A549 (cell line): ENCODE results near the gene PRRC2B. TPM values are rescaled to one million over a fixed set of nuclear protein-coding genes. Genes with fewer than 3 reads are reported as not detected.

ENCODE experiments used
- ATAC-seq, 2 experiments: fragments of 200-7000 bp in 1 of 2; fragments of >200 bp in 1 of 2; cut with Nextera tagmentation in 1 of 2; cut with Tn5 transposase in 1 of 2; 3 replicates each; pipeline versions ENCODE4 v1.8.0 to v1.9.1; 2018 to 2020; ENCODE audit warnings: mild to moderate bottlenecking in 1 of 2, moderate library complexity in 1 of 2
- CTCF ChIA-PET: fragments of 300-600 bp; sonication (Branson Sonifier 250); formaldehyde crosslinking; extraction: SDS; loops from one replicate; lab custom pipeline; 2021; ENCODE audit warnings: antibody characterized with exemption, inconsistent platforms; lab: Yijun Ruan, JAX
- POLR2A ChIA-PET: fragments of 350-600 bp; formaldehyde crosslinking; extraction: SDS; loops from one replicate; lab custom pipeline; 2021; ENCODE audit warnings: antibody characterized with exemption, inconsistent platforms; lab: Yijun Ruan, JAX
- DNase-seq, 2 experiments: peaks; one replicate each; pipeline versions ENCODE4 v3.0.0 to v3.0.0-alpha.2; 2011 to 2016; ENCODE audit warnings: low read depth in 1 of 2, low spot score in 1 of 2
- FAIRE-seq: peaks from 2 replicates; lab custom pipeline; 2011; peaks lifted over from hg19 to GRCh38; lab: Jason Lieb, UNC
- H3K27ac ChIP-seq, 2 experiments: fragments of >200 bp; sonication (Bioruptor Twin); formaldehyde crosslinking; 3 replicates each; pipeline ENCODE4 v1.5.1; 2016 to 2017
- H3K4me1 ChIP-seq: fragments of >200 bp; sonication (Bioruptor Twin); formaldehyde crosslinking; 3 replicates; pipeline ENCODE4 v1.6.1; 2016
- H3K4me2 ChIP-seq: fragments of >200 bp; sonication (Bioruptor Twin); formaldehyde crosslinking; 3 replicates; pipeline ENCODE4 v1.6.1; 2016
- H3K4me3 ChIP-seq: fragments of >200 bp; sonication (Bioruptor Twin); formaldehyde crosslinking; 3 replicates; pipeline ENCODE4 v1.5.1; 2016
- H3K9me3 ChIP-seq: fragments of >200 bp; sonication (Bioruptor Twin); formaldehyde crosslinking; 3 replicates; pipeline ENCODE4 v1.6.1; 2016
- BHLHE40 ChIP-seq: IDR thresholded peaks from 2 replicates; pipeline ENCODE4 v1.6.1; 2012; ENCODE audit warnings: low read depth, low read length, inconsistent platforms
- CEBPB ChIP-seq, 2 experiments: fragments of >200 bp in 1 of 2; sonication (Bioruptor Twin) in 1 of 2; formaldehyde crosslinking in 1 of 2; IDR thresholded peaks; 2 replicates each; pipeline ENCODE4 v1.6.1; 2012 to 2016
- CTCF ChIP-seq: fragments of >200 bp; sonication (Bioruptor Twin); formaldehyde crosslinking; IDR thresholded peaks from 3 replicates; pipeline ENCODE4 v1.5.1; 2016
- E2F6 ChIP-seq: IDR thresholded peaks from 2 replicates; pipeline ENCODE4 v1.6.1; 2012; ENCODE audit warnings: low read depth, borderline replicate concordance
- EHMT2 ChIP-seq: fragments of 200-600 bp; sonication (generic); IDR thresholded peaks from 2 replicates; pipeline ENCODE4 v1.6.1; 2016; ENCODE audit warnings: antibody characterized with exemption, low read depth, mild to moderate bottlenecking, moderate library complexity
- ELK1 ChIP-seq: fragments of 150-350 bp; IDR thresholded peaks from 2 replicates; pipeline ENCODE4 v1.6.1; 2014; ENCODE audit warnings: low read depth, mild to moderate bottlenecking, low read length
- FOSB ChIP-seq: fragments of 250-450 bp; sonication (Bioruptor Pico); IDR thresholded peaks from 2 replicates; pipeline ENCODE4 v1.5.0; 2020; ENCODE audit warnings: mild to moderate bottlenecking, moderate library complexity
- FOSL2 ChIP-seq, 2 experiments: fragments of 450-650 bp in 1 of 2; fragments of >200 bp in 1 of 2; sonication (Bioruptor Twin) in 1 of 2; formaldehyde crosslinking; IDR thresholded peaks; 2 replicates each; pipeline versions ENCODE4 v1.5.0 to v1.6.1; 2016 to 2020; ENCODE audit warnings: mild to moderate bottlenecking in 1 of 2, moderate library complexity in 1 of 2
- FOXS1 ChIP-seq: fragments of 250-450 bp; sonication (Bioruptor Pico); IDR thresholded peaks from 2 replicates; pipeline ENCODE4 v1.5.0; 2020; ENCODE audit warnings: mild to moderate bottlenecking, moderate library complexity
- HEYL ChIP-seq: fragments of 250-450 bp; sonication (Bioruptor Pico); IDR thresholded peaks from 2 replicates; pipeline ENCODE4 v1.8.0; 2021; ENCODE audit warnings: mild to moderate bottlenecking, moderate library complexity
- HMGXB4 ChIP-seq: fragments of 250-450 bp; sonication (Bioruptor Pico); IDR thresholded peaks from 2 replicates; pipeline ENCODE4 v1.5.0; 2021; ENCODE audit warnings: mild to moderate bottlenecking, moderate library complexity, borderline replicate concordance
- HOXB13 ChIP-seq: fragments of 250-450 bp; sonication (Bioruptor Pico); IDR thresholded peaks from 2 replicates; pipeline ENCODE4 v1.5.0; 2020; ENCODE audit warnings: low read depth, mild to moderate bottlenecking, moderate library complexity
- KDM1A ChIP-seq: fragments of 200-600 bp; sonication (generic); IDR thresholded peaks from 2 replicates; pipeline ENCODE4 v1.6.1; 2016; ENCODE audit warnings: low read depth, mild to moderate bottlenecking
- NPAS2 ChIP-seq: fragments of 250-450 bp; sonication (Bioruptor Pico); IDR thresholded peaks from 2 replicates; pipeline ENCODE4 v1.8.0; 2022; ENCODE audit warnings: mild to moderate bottlenecking, moderate library complexity, borderline replicate concordance
- PBX3 ChIP-seq: IDR thresholded peaks from 2 replicates; pipeline ENCODE4 v1.6.1; 2012
- POLR2AphosphoS2 ChIP-seq: conservative IDR thresholded peaks from 2 replicates; pipeline ENCODE4 v1.6.1; 2012; ENCODE audit warnings: low read length, improper control_type of control experiment, inconsistent platforms
- RAD21 ChIP-seq, 2 experiments: fragments of >200 bp in 1 of 2; sonication (Bioruptor Twin) in 1 of 2; formaldehyde crosslinking in 1 of 2; IDR thresholded peaks in 1 of 2; conservative IDR thresholded peaks in 1 of 2; 2 replicates in 1 of 2; 3 replicates in 1 of 2; pipeline ENCODE4 v1.6.1; 2012 to 2018; ENCODE audit warnings: inconsistent platforms in 1 of 2
- RCOR1 ChIP-seq: fragments of 150-350 bp; IDR thresholded peaks from 2 replicates; pipeline ENCODE4 v1.6.1; 2014; ENCODE audit warnings: antibody characterized with exemption, low read length, low read depth
- REST ChIP-seq: fragments of 200-600 bp; sonication (generic); IDR thresholded peaks from 2 replicates; pipeline ENCODE4 v1.6.1; 2016; ENCODE audit warnings: antibody characterized with exemption, mild to moderate bottlenecking, moderate library complexity
- RFX5 ChIP-seq: fragments of 450-650 bp; IDR thresholded peaks from 2 replicates; pipeline ENCODE4 v1.7.1; 2014; ENCODE audit warnings: antibody characterized with exemption, mild to moderate bottlenecking, moderate library complexity
- SREBF2 ChIP-seq: fragments of 450-650 bp; IDR thresholded peaks from 2 replicates; pipeline ENCODE4 v1.6.1; 2014; ENCODE audit warnings: mild to moderate bottlenecking, moderate library complexity
- TFCP2L1 ChIP-seq: fragments of 250-450 bp; sonication (Bioruptor Pico); IDR thresholded peaks from 2 replicates; pipeline ENCODE4 v1.5.0; 2021; ENCODE audit warnings: mild to moderate bottlenecking
- ZNF302 ChIP-seq: fragments of 250-450 bp; sonication (Bioruptor Pico); IDR thresholded peaks from 2 replicates; pipeline ENCODE4 v1.9.0; 2021; ENCODE audit warnings: inconsistent platforms, mild to moderate bottlenecking, moderate library complexity
- WGBS: methylation state at CpG from one replicate; pipeline ENCODE4 v1.1.6; 2017; ENCODE audit errors: missing lambda C conversion rate; 5-methylcytosine and 5-hydroxymethylcytosine counted together
- polyA plus RNA-seq, 4 experiments: library from polyadenylated mRNA; depleted of rRNA in 3 of 4; stranded (reverse); fragments of >200 nt; fragmentation: RNase III in 1 of 4; extraction: RNeasy Plus Mini Kit Qiagen cat#74134 plus additional on column Dnase treatment in 1 of 4; gene quantifications; 2 replicates in 3 of 4; 3 replicates in 1 of 4; pipeline ENCODE4 v1.2.3, GENCODE V29; 2011 to 2017

PRRC2B gene
- polyA plus RNA-seq, 2 of the 4 experiments (the other 2 are of a cell fraction), result 35.6 to 47.3 TPM

GRCh38 chr9:131483319-131484050 is 89.6 kb downstream of the PRRC2B start:
- Histone ChIP-seq H3K9me3 (no peaks in the 10 kb centered on the region), H3K4me2 (no peak overlapping the region), H3K4me3 (no peak overlapping the region), H3K4me1 (no peaks in the 10 kb centered on the region), H3K27ac (no peak overlapping the region)
- DNase-seq (no peak), ATAC-seq (no peak), FAIRE-seq (no peak)
- TF ChIP-seq RAD21 (conservative IDR thresholded peaks at IDR 0.05 in 1 of 2, IDR thresholded peaks at IDR 0.05 in 1 of 2), result no peak
- no peak for TF ChIP-seq ZNF302 (CRISPR knock-in tag)
- TF ChIP-seq ELK1, result no peak
- no peak for TF ChIP-seq NPAS2 (CRISPR knock-in tag)
- no peak for TF ChIP-seq RCOR1
- TF ChIP-seq SREBF2, result no peak
- no peak for TF ChIP-seq HEYL
- TF ChIP-seq FOXS1 (CRISPR knock-in tag), result no peak
- no peak for TF ChIP-seq RFX5
- no peak for TF ChIP-seq TFCP2L1
- POLR2A ChIA-PET, result no interaction called here
- WGBS, result 94% methylated on average over 9 of the region's 9 CpGs
- CTCF ChIA-PET, result no interaction called here

- DNase-seq (no peak), ATAC-seq (no peak), FAIRE-seq (no peak)
- ChIA-PET POLR2A (no interaction called here), CTCF (interaction anchor here (0.8 to 1.3 kb wide), 4 partner anchors 26 to 256 kb away, joined by 3 to 4 read pairs (median 3); no protein-coding TSS in a partner anchor)
- 96% methylated on average over 7 of the region's 7 CpGs for whole genome bisulfite sequencing
- no peak overlapping the region for H3K4me2 ChIP-seq
- H3K4me3 ChIP-seq, result no peak overlapping the region
- H3K27ac ChIP-seq, result no peak overlapping the region
- no peaks in the 10 kb centered on the region for H3K9me3 ChIP-seq
- H3K4me1 ChIP-seq, result no peaks in the 10 kb centered on the region
- TF ChIP-seq HMGXB4 (CRISPR knock-in tag) (no peak), E2F6 (no peak), REST (no peak), BHLHE40 (no peak), HEYL (no peak), POLR2AphosphoS2 (no peak), EHMT2 (no peak), FOSL2 (IDR thresholded peaks at IDR 0.05) (no peak), FOSL2 (CRISPR knock-in tag; IDR thresholded peaks at IDR 0.05) (no peak), HOXB13 (CRISPR knock-in tag) (no peak), PBX3 (no peak), ELK1 (no peak), CTCF (no peak), RCOR1 (no peak), FOSB (no peak), KDM1A (no peak), FOXS1 (CRISPR knock-in tag) (no peak), CEBPB (IDR thresholded peaks at IDR 0.05) (no peak)
Measured at GRCh38 chr9:131484051-131484445, 90.2 kb downstream of the PRRC2B start.
